Measurements from ENCODE around the gene AMZ2.
"Not testable (repeated sequence)": the region's sequence is repeated elsewhere in the genome, so short reads cannot be mapped to it uniquely, and the experiment has no call there.

Gene AMZ2

DNA sequence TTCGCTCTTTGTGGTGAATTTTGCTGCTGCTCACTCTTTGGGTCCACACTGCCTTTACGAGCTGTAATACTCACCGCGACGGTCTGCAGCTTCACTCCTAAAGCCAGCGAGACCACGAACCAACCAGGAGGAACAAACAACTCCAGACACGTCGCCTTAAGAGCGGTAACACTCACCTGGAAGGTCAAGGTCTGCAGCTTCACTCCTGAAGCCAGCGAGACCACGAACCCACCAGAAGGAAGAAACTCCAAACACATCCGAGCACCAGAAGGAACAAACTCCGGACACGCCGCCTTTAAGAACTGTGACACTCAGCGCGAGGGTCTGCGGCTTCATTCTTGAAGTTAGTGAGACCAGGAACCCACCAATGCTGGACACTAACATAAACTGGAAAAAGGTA is 39.2 kb upstream of the AMZ2 start:
- not testable (repeated sequence) for ATAC-seq (replicated peaks; ENCODE audit: extremely low read depth, poor library complexity, severe bottlenecking); H3K27ac Mint-ChIP-seq (ENCODE audit: low read depth); DNase-seq (ENCODE audit: low spot score in 2 of 2); H3K27me3 Mint-ChIP-seq; H3K9me3 Mint-ChIP-seq
- Mint-ChIP-seq H3K4me1 (peaks cover 33% of the 10 kb centered on the region), H3K4me3 (peak overlapping the region; percentile 20), H3K36me3 (ENCODE audit: insufficient read depth) (peaks cover 51% of the 10 kb centered on the region)

DNA sequence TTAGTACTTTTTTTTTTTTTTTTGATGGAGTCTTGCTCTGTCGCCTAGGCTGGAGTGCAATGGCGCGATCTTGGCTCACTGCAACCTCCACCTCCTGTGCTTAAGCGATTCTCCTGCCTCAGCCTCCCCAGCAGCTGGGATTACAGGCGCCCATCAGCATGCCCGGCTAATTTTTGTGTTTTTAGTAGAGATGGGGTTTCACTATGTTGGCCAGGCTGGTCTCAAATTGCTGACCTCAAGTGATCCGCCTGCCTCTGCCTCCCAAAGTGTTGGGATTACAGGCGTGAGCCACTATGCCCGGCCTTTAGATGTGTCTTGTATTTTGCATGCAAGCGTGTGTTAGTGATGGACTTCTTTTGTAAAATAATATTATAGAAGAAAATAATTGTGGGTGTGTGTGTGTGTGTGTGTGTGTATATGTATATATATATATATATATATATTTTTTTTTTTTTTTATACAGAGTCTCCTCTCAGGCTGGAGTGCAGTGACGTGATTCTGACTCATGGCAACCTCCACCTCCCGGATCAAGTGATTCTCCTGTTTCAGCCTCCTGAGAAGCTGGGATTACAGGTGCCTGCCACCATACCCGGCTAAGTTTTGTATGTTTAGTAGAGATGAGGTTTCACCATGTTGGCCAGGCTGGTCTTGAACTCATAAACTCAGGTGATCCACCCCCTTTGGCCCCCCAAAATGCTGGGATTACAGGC is 38.5 kb upstream of the AMZ2 start:
- peak in 1 of 2 donors; percentile 4 for DNase-seq (ENCODE audit: low spot score in 2 of 2)
- H3K9me3 Mint-ChIP-seq; H3K27me3 Mint-ChIP-seq; H3K4me3 Mint-ChIP-seq; ATAC-seq (replicated peaks; ENCODE audit: extremely low read depth, poor library complexity, severe bottlenecking): not testable (repeated sequence)
- Mint-ChIP-seq H3K4me1 (peaks cover 40% of the 10 kb centered on the region), H3K27ac (ENCODE audit: low read depth) (peak overlapping the region; percentile 41), H3K36me3 (ENCODE audit: insufficient read depth) (peaks cover 56% of the 10 kb centered on the region)

GRCh38 chr17:68210570-68211315 is 37.1 kb upstream of the AMZ2 start:
- Mint-ChIP-seq H3K9me3 (no peaks in the 10 kb centered on the region), H3K27me3 (no peaks in the 10 kb centered on the region), H3K36me3 (ENCODE audit: insufficient read depth) (peaks cover 64% of the 10 kb centered on the region), H3K4me3 (no peak overlapping the region), H3K27ac (ENCODE audit: low read depth) (no peak overlapping the region), H3K4me1 (peaks cover 43% of the 10 kb centered on the region)
- ATAC-seq (replicated peaks; ENCODE audit: extremely low read depth, poor library complexity, severe bottlenecking) = no peak
- peak in 1 of 2 donors; percentile 1 for DNase-seq (ENCODE audit: low spot score in 2 of 2)

DNA sequence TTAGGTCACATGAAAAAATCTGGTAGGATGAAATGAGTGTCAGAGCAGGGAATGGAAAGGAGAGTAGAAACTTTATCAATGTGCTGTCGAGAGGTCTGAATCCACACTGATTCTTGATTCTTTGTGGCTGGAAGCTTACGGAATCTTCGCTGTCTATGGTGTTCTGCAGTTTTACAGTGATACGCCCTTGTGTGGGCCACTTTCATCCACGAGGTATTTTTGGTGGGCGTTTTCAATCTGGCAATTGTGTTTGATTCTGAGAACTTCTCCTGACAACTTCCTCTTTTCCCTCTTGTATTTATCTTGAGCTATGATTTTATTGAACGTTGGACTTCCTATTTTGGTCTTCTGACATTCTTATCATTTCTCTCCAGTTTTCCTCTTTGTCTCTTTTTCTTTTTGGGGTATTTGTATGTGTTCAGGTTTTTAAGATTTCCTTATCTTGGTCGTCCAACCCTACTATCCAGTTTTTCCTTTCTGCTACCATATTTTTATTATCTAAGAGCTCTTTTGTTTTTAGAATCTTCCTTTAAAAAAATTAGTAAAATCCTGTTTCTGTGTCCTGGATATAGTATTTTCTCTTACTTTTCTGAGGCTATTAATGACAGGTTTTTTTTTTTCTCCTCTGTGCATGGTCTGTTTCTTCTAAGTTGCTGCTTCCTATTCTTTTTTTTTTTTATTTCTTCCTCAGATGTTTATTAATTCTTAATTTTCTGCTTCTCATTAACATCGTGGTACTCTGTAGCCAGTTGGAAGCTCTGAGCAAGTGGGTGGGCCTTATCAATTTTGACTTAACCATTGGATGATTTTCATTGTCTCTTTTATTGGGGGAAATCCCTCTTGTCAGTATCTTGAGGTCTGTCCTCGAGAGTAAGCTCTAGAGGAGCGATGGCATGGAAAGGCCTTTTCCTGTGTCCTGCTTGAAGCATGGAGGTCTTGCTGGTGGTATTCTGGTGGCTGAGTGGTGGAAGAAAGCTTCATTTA is 34.1 kb upstream of the AMZ2 start:
- not testable (repeated sequence) for H3K27me3 Mint-ChIP-seq; H3K4me3 Mint-ChIP-seq; H3K9me3 Mint-ChIP-seq; ATAC-seq (replicated peaks; ENCODE audit: extremely low read depth, poor library complexity, severe bottlenecking)
- H3K27ac Mint-ChIP-seq (ENCODE audit: low read depth) = peak overlapping the region; percentile 82
- peak in 1 of 2 donors; percentile 1 for DNase-seq (ENCODE audit: low spot score in 2 of 2)
- H3K4me1 Mint-ChIP-seq = peaks cover 40% of the 10 kb centered on the region
- H3K36me3 Mint-ChIP-seq (ENCODE audit: insufficient read depth) = peaks cover 71% of the 10 kb centered on the region

- peaks cover 48% of the 10 kb centered on the region for H3K4me1 Mint-ChIP-seq
- not testable (repeated sequence) for ATAC-seq (replicated peaks; ENCODE audit: extremely low read depth, poor library complexity, severe bottlenecking)
These were observed 32.4 kb upstream of the AMZ2 start for GRCh38 chr17:68215453-68215852.

GRCh38 chr17:68219429-68219828 is 28.4 kb upstream of the AMZ2 start:
- not testable (repeated sequence) for H3K9me3 Mint-ChIP-seq; DNase-seq (ENCODE audit: low spot score in 2 of 2); H3K27me3 Mint-ChIP-seq; H3K4me3 Mint-ChIP-seq; H3K27ac Mint-ChIP-seq (ENCODE audit: low read depth); ATAC-seq (replicated peaks; ENCODE audit: extremely low read depth, poor library complexity, severe bottlenecking)
- Mint-ChIP-seq H3K36me3 (ENCODE audit: insufficient read depth) (peaks cover 41% of the 10 kb centered on the region), H3K4me1 (peaks cover 39% of the 10 kb centered on the region)

More at GRCh38 chr17:68215453-68215852, 32.4 kb upstream of the AMZ2 start:
- H3K27ac Mint-ChIP-seq (ENCODE audit: low read depth); H3K4me3 Mint-ChIP-seq; H3K9me3 Mint-ChIP-seq; H3K27me3 Mint-ChIP-seq: not testable (repeated sequence)
- DNase-seq (ENCODE audit: low spot score in 2 of 2) = peak in 1 of 2 donors; percentile 6
- peaks cover 67% of the 10 kb centered on the region for H3K36me3 Mint-ChIP-seq (ENCODE audit: insufficient read depth)

DNA sequence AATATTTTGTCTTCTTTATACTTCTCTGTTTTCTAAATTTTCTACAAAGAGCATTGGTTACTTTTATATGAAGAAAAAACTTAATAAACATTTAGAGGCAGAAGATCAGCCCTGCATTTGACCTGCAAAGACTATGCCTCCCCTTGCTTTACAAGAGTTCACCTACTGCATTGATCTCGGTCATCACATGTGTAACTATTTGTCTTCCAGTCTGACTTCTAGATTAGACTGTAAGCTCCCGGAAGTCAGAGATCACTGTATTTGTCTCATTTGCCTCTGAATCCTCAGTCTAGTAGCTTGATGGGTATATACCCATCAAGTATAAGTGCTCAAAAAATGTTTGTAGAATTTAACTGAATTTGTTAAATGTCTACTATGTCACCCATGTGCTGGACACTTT is 27.7 kb upstream of the AMZ2 start:
- not testable (repeated sequence) for H3K4me3 Mint-ChIP-seq; H3K27me3 Mint-ChIP-seq; DNase-seq (ENCODE audit: low spot score in 2 of 2); ATAC-seq (replicated peaks; ENCODE audit: extremely low read depth, poor library complexity, severe bottlenecking); H3K9me3 Mint-ChIP-seq; H3K27ac Mint-ChIP-seq (ENCODE audit: low read depth)
- peaks cover 38% of the 10 kb centered on the region for H3K36me3 Mint-ChIP-seq (ENCODE audit: insufficient read depth)
- H3K4me1 Mint-ChIP-seq = peaks cover 44% of the 10 kb centered on the region

GRCh38 chr17:68220786-68221185 is 27.1 kb upstream of the AMZ2 start:
- DNase-seq (ENCODE audit: low spot score in 2 of 2); ATAC-seq (replicated peaks; ENCODE audit: extremely low read depth, poor library complexity, severe bottlenecking); H3K27me3 Mint-ChIP-seq; H3K9me3 Mint-ChIP-seq; H3K4me3 Mint-ChIP-seq: not testable (repeated sequence)
- Mint-ChIP-seq H3K4me1 (peaks cover 46% of the 10 kb centered on the region), H3K36me3 (ENCODE audit: insufficient read depth) (peaks cover 34% of the 10 kb centered on the region), H3K27ac (ENCODE audit: low read depth) (peak overlapping the region; percentile 12)

- Mint-ChIP-seq H3K27ac (ENCODE audit: low read depth) (peak overlapping the region; percentile 12), H3K4me1 (peaks cover 46% of the 10 kb centered on the region), H3K27me3 (no peaks in the 10 kb centered on the region), H3K4me3 (no peak overlapping the region), H3K9me3 (no peaks in the 10 kb centered on the region), H3K36me3 (ENCODE audit: insufficient read depth) (peaks cover 29% of the 10 kb centered on the region)
- ATAC-seq (replicated peaks; ENCODE audit: extremely low read depth, poor library complexity, severe bottlenecking) (no peak), DNase-seq (ENCODE audit: low spot score in 2 of 2) (no peak)
These were observed 26.1 kb upstream of the AMZ2 start for GRCh38 chr17:68221786-68222185.

DNA sequence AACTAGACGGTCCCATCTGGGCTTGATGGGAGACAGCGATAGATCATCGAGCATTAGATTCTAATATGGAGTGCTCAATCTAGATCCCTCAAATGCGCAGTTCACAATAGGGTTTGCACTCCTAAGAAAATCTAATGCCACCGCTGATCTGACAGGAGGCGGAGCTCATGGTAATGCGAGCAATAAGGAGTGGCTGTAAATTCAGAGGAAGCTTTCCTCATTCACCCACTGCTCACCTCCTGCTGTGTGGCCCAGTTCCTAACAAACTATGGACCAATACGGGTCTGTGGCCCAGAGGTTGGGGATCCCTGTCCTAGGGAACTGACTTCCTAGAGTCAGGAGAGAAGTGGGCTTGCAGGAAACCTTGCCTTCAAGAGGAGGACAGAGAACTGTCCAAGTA is 25.2 kb upstream of the AMZ2 start:
- Mint-ChIP-seq H3K4me3 (no peak overlapping the region), H3K9me3 (no peaks in the 10 kb centered on the region), H3K36me3 (ENCODE audit: insufficient read depth) (peaks cover 25% of the 10 kb centered on the region), H3K27ac (ENCODE audit: low read depth) (peak overlapping the region; percentile 86), H3K4me1 (peaks cover 50% of the 10 kb centered on the region), H3K27me3 (no peaks in the 10 kb centered on the region)
- no peak for ATAC-seq (replicated peaks; ENCODE audit: extremely low read depth, poor library complexity, severe bottlenecking)
- DNase-seq (ENCODE audit: low spot score in 2 of 2) = no peak

DNA sequence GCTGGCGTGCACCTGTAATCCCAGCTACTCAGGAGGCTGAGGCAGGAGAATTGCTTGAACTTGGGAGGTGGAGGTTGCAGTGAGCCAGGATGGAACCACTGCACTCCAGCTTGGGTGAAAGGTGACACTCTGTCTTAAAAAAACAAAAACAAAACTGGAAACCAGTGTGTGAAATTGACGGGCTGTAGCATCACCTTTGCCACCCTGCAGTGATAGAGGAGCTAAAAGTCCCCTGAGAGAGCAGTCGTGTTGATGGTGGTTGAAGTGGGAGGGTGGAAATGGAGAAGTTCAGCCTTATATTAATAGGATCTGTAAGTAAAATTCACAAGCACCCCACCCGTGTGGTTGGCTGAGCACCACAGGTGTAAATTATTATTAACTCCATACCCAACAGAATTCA is 22.8 kb upstream of the AMZ2 start:
- H3K27ac Mint-ChIP-seq (ENCODE audit: low read depth) = peak overlapping the region; percentile 86
- H3K27me3 Mint-ChIP-seq; H3K4me3 Mint-ChIP-seq; H3K9me3 Mint-ChIP-seq; H3K36me3 Mint-ChIP-seq (ENCODE audit: insufficient read depth); DNase-seq (ENCODE audit: low spot score in 2 of 2): not testable (repeated sequence)
- H3K4me1 Mint-ChIP-seq = peaks cover 47% of the 10 kb centered on the region
- peak; percentile 90 for ATAC-seq (replicated peaks; ENCODE audit: extremely low read depth, poor library complexity, severe bottlenecking)

- H3K27me3 Mint-ChIP-seq; H3K9me3 Mint-ChIP-seq; DNase-seq (ENCODE audit: low spot score in 2 of 2); H3K36me3 Mint-ChIP-seq (ENCODE audit: insufficient read depth); H3K4me3 Mint-ChIP-seq; ATAC-seq (replicated peaks; ENCODE audit: extremely low read depth, poor library complexity, severe bottlenecking): not testable (repeated sequence)
- peaks cover 38% of the 10 kb centered on the region for H3K4me1 Mint-ChIP-seq
- peak overlapping the region; percentile 62 for H3K27ac Mint-ChIP-seq (ENCODE audit: low read depth)
These were observed 19.7 kb upstream of the AMZ2 start for GRCh38 chr17:68228039-68228680.

All from central memory CD8-positive, alpha-beta T cell (primary cell).